ENCODE data around the gene TRIM44.

- TF ChIP-seq CTCF (IDR thresholded peaks at IDR 0.05) = no peak
- no peak for TF ChIP-seq POLR2A (IDR thresholded peaks at IDR 0.05)
Observed at GRCh38 chr11:35702126-35702525, 39.6 kb downstream of the TRIM44 start.

Data from esophagus squamous epithelium (tissue), 4 donors.